IgD-negative memory B cell (primary cell): Measurements from ENCODE around the gene STX16. TPM values are rescaled to one million over a fixed set of nuclear protein-coding genes. Genes with fewer than 3 reads are reported as not detected.
"Not testable (repeated sequence)": the region's sequence is repeated elsewhere in the genome, so short reads cannot be mapped to it uniquely, and the experiment has no call there.

Experiments used
- H3K27ac Mint-ChIP-seq, 3 donors: one replicate each; pipeline ENCODE4 v1.8.0; 2020 to 2022; ENCODE audit warnings: mild to moderate bottlenecking in 3 of 3, mixed read lengths in 3 of 3, moderate library complexity in 1 of 3
- H3K27me3 Mint-ChIP-seq: one replicate; pipeline ENCODE4 v1.8.0; 2021; ENCODE audit warnings: mixed read lengths
- H3K36me3 Mint-ChIP-seq: one replicate; pipeline ENCODE4 v1.8.0; 2020; ENCODE audit warnings: mild to moderate bottlenecking, mixed read lengths
- H3K4me1 Mint-ChIP-seq, 3 donors: one replicate each; pipeline ENCODE4 v1.8.0; 2020 to 2022; ENCODE audit warnings: mixed read lengths in 3 of 3, mild to moderate bottlenecking in 1 of 3
- H3K4me3 Mint-ChIP-seq, 4 donors: one replicate each; pipeline ENCODE4 v1.8.0; 2020 to 2022; ENCODE audit warnings: mild to moderate bottlenecking in 4 of 4, mixed read lengths in 4 of 4, moderate library complexity in 3 of 4
- H3K9me3 Mint-ChIP-seq, 3 donors: one replicate each; pipeline ENCODE4 v1.8.0; 2020 to 2021; ENCODE audit warnings: mixed read lengths in 3 of 3, mild to moderate bottlenecking in 1 of 3
- polyA plus RNA-seq: library from polyadenylated mRNA; unstranded; fragments of 300-500 nt; fragmentation: Illumina TruSeq; gene quantifications from one replicate; pipeline ENCODE4 v1.2.3, GENCODE V29; 2021

The STX16 gene
- polyA plus RNA-seq, 1 donor from 2014 or later: 18.7 TPM

DNA sequence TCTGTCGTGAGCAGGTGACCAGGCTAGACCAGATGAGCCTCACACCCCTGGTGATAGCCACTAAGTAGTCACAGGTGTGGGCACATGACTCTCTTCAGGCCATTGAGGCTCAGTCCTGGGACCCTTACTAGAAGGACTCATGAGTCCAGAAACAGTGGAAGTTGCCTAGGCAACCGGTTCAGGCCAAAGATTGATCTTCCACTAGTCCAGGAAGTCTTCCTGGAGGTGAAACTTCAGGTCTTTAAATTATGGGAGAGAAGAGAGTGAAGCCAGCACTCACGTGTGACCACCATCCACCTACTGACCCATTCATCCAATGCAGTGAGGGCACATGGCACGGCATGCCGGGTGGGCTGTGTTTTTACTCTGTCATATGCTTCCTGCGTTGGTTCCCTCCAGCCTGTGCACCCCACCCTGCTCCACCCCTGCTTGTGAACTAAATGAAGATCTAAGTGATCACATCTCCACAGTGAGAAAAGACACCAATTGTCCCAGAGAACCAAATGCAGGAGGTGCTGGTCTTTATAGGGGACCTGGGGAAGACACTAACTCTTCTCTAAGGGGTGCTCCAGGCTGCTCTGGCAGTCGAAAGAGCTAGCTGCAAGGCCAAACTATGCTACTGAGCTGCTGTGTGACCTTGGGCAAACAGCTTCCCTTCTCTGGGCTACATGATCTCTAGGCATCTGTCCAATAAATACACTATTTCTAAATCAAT lies 12.5 kb upstream of the STX16 start:
- Mint-ChIP-seq H3K36me3 (peaks cover 1% of the 10 kb centered on the region), H3K27me3 (peaks cover 61% of the 10 kb centered on the region), H3K4me1 (peaks cover 6 to 7% (median 7%) of the 10 kb centered on the region in 3 donors), H3K27ac (no peak overlapping the region), H3K9me3 (no peaks in the 10 kb centered on the region), H3K4me3 (no peak overlapping the region)

DNA sequence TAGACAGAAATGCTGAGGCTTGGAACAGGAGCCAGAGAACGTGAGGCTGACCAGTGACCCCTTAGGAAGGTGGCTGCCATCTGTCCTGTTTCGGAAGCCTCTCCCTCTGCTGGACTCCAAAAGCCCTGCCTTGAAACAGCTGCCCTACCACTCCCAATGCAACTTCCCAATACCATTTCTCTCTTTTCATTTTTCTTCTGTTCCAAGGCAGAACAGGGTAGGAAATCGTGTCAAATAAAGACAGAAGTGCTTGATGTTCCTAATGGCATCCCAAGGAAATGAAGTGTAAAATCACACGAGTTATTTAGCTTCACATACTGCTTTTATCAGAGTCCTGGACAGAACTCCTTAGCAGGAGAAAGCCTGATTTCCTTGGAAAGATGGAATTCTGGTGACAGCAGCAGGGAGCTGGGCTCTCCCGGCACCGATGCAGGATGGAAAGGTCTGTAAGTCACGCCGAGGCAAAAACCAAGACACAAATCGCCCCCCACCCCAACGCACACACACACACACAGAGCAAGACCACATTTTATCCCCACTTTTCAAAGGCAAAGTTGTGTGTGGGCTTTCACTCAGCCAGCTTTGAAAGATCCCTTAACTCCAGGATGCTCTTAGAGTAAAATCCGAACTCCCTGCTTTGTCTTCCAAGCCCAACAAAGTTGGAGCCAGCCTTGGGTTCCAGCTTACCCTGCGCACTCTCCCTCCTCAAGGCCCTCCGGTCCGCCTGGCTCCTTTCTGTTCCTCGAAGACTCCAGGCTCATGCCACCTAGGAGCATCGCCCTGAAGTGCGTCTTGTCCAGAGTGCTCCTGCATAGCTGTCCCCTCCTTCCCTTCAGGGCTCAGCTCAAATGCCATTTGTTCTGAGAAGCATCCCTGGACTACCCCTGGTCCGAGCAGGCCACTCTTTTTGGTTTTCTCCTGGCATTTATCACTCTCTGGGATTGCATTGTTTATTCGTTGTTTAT lies 11.6 kb upstream of the STX16 start:
- H3K27me3 Mint-ChIP-seq: peaks cover 55% of the 10 kb centered on the region

DNA sequence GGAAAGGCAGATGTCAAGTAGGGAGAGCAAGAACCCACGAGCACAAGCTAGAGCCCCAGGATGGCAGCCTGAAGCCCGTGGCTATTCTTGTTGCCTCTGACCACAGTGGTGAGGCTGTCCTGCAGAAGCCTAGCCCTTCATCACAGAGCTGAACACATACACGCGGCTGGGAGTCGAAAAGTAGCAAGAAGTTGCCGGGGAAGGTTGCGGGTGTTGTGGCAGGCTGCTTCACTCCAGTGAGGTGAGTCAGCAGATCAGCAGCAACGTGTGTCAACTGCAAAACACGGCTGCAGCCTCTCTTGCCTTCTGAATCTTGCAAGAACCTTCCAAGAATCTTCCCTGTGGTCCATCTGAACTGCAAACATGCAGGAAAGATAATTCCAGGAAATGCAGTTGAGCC lies 10.6 kb upstream of the STX16 start:
- Mint-ChIP-seq H3K4me3 (no peak overlapping the region), H3K4me1 (peaks cover 0 to 3% (median 0%) of the 10 kb centered on the region in 3 donors), H3K9me3 (no peaks in the 10 kb centered on the region), H3K27me3 (peaks cover 48% of the 10 kb centered on the region), H3K27ac (no peak overlapping the region), H3K36me3 (peaks cover 1% of the 10 kb centered on the region)

More for the DNA sequence above, 11.6 kb upstream of the STX16 start:
- Mint-ChIP-seq H3K36me3 (peaks cover 1% of the 10 kb centered on the region), H3K4me3 (no peak overlapping the region), H3K4me1 (peaks cover 2 to 7% (median 4%) of the 10 kb centered on the region in 3 donors), H3K9me3 (no peaks in the 10 kb centered on the region), H3K27ac (peak overlapping the region in 1 of 3 donors; percentile 52)

DNA sequence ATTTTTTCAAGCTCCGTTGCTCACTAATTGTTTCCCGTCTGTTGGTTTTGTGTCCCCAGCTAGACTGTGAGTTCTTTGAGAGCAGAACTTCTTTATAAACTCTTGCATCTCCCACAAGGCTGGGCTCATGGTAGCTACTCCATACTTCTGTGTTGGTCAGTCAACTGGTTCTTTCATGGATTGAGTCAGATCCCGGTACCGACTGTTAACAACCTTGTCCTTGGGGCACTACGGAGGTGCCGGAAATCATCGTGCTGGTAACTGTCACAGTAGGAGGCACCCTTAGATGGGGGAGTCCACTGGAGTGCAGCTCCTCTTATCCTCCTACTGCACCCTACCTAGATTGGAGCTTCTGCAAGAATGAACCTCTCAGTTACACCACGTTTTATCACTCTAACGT lies 8.6 kb upstream of the STX16 start:
- Mint-ChIP-seq H3K27me3 (peaks cover 38% of the 10 kb centered on the region), H3K4me1 (peaks cover 0 to 3% (median 0%) of the 10 kb centered on the region in 3 donors), H3K27ac (no peak overlapping the region), H3K9me3 (no peaks in the 10 kb centered on the region), H3K36me3 (peaks cover 1% of the 10 kb centered on the region), H3K4me3 (no peak overlapping the region)

DNA sequence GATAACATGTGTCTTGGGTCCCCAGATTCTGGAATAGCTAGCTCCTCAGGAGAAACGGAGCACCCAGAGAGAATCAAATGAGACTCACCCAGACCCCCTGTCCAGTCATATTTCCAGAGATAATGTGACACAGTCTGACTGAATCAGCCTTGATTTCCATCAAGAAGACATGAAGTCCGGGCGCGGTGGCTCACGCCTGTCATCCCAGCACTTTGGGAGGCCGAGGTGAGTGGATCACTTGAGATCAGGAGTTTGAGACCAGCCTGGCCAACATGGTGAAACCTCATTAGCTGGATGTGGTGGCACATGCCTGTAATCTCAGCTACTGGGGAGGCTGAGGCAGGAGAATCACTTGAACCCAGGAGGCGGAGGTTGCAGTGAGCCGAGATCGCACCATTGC lies 8.2 kb upstream of the STX16 start:
- H3K9me3 Mint-ChIP-seq, H3K4me1 Mint-ChIP-seq, H3K27ac Mint-ChIP-seq, H3K36me3 Mint-ChIP-seq, H3K4me3 Mint-ChIP-seq: not testable (repeated sequence)
- peaks cover 36% of the 10 kb centered on the region for H3K27me3 Mint-ChIP-seq

DNA sequence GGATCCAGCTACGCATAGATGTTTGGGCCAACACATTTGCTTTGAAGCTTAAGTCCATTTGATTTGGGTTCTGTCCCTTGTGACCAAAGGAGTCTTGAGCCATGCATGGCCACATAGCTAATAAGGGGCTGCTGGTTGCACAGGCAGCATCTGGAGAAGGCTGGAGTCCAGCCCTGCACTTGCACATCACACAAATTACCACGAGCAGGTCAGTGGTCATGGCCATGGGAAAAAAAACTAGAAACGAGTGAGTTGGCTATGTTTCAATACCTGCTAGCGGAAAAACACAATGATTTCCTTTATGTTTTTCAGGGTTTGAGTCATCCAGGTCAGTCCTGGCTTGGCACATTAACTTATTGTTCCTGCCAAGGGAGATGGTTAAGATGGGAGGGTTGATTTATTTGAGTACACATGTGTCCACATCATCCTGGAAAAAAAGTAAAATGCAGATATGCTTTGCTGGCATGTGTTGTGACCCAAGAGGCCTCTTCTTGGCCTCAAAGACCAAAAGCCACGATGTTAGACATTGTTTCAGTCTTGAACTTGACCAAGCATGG lies 5.6 kb upstream of the STX16 start:
- Mint-ChIP-seq H3K4me3 (peak overlapping the region in 1 of 4 donors; percentile 83), H3K36me3 (peaks cover 1% of the 10 kb centered on the region), H3K27ac (no peak overlapping the region), H3K4me1 (peaks cover 0 to 3% (median 3%) of the 10 kb centered on the region in 3 donors), H3K9me3 (no peaks in the 10 kb centered on the region), H3K27me3 (peaks cover 15% of the 10 kb centered on the region)

DNA sequence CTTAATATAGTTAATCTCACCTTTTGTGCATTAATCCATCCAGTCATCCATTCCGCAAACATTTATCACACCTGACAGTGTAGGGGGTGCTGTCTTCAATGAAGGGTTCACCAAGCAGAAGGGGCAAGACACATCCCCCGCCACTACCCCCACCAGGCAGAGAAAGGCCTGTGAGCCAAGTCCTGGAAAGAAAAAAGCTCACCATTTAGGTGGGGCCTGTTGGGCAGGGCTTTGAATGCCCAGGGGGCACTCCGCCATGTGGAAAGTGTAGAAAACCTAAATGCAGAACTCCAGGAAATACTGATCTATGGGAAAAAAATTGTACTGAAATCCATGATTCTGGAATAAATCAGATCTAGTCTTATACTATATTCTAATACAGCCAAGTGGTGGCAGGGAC lies 4.8 kb upstream of the STX16 start:
- no peak overlapping the region for H3K27ac Mint-ChIP-seq
- peak overlapping the region in 1 of 4 donors; percentile 83 for H3K4me3 Mint-ChIP-seq
- peaks cover 12% of the 10 kb centered on the region for H3K27me3 Mint-ChIP-seq
- H3K36me3 Mint-ChIP-seq: peaks cover 1% of the 10 kb centered on the region
- peaks cover 0 to 3% (median 0%) of the 10 kb centered on the region in 3 donors for H3K4me1 Mint-ChIP-seq
- no peaks in the 10 kb centered on the region for H3K9me3 Mint-ChIP-seq

DNA sequence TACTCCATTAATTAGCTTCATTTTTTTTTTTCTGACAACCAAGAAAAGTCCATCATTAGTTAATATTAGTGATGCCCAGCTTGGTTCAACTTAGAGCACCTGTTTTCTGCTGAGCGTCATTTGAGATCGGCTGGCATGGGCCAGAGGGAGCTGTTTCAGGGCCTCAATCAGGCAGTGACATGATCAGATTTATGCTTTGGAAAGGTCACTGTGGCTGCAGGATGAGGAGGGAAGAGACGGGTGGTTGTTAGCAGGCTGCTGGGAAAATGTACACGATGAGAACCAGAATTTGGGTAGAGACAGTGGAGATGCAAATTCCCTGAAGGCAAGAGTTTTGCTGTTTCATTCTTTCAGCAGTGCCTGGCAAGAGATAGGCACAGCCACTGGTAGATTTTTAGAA lies 4.4 kb upstream of the STX16 start:
- H3K27me3 Mint-ChIP-seq: peaks cover 12% of the 10 kb centered on the region
- H3K4me1 Mint-ChIP-seq: peaks cover 0 to 3% (median under 1%) of the 10 kb centered on the region in 3 donors
- H3K36me3 Mint-ChIP-seq: peaks cover 1% of the 10 kb centered on the region
- no peaks in the 10 kb centered on the region for H3K9me3 Mint-ChIP-seq
- H3K4me3 Mint-ChIP-seq: peak overlapping the region in 2 of 4 donors; percentile 23 to 83
- H3K27ac Mint-ChIP-seq: no peak overlapping the region

DNA sequence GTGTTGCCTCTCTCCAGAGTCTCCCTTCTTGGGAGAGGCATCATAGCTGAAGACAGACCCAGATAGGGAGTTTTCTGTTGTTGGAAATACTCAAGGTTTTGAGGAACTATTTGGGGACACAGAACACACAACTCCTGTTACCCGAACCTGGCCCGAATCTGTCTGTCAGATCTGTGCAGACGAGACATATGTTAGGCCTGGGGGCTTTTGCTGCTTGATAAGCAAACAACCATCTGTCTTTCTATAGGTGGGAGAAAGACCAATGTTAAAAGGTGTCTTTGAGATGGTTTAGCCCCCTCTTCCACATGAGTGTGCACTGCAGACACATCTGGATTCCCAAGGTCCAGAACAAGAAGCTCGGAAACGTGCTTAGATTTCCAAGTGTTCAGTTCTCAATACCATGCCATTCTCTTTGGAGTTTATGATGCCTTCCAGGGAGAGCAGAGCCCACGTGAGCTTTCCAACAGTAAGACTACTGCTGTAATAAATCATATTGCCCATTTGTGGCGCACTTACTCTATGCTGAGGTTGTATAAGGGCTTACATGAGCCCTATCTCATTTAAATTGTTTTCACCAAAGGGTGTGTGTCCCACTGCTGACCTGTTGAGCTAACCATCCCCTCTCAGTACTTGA lies 3.8 kb upstream of the STX16 start:
- Mint-ChIP-seq H3K27ac (peak overlapping the region in 1 of 3 donors; percentile 59), H3K4me3 (peak overlapping the region in 1 of 4 donors; percentile 83), H3K4me1 (peaks cover 0 to 6% (median 3%) of the 10 kb centered on the region in 3 donors), H3K27me3 (peaks cover 9% of the 10 kb centered on the region), H3K9me3 (no peaks in the 10 kb centered on the region), H3K36me3 (peaks cover 1% of the 10 kb centered on the region)

DNA sequence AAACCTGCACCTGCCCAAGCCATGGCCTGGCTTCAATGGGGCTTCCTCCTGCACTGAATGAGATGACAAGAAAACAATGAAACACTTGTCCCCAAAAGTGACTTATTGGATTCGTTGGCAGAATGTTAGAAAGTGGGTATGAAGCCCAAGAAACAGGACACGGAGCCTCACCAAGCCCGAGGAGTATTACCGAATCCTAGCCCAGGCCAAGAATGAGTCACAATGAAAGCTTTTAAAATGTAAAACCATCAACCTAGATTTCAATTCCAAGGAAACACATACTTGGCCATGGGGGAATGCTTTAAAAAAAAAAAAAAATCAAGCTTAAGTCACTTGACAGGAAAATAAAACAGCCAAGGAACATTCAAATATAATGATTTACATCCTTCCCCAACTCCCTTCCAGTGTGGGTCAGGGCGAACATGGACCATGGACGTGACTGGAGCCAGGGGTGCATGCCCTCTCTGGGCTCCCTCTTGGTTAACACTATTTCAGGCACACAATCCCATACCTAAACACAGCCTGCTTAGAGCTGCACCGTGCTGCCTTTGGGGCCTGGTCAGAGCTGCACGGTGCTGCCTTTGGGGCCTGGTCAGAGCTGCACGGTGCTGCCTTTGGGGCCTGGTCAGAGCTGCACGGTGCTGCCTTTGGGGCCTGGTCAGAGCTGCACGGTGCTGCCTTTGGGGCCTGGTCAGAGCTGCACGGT lies 3.1 kb upstream of the STX16 start:
- H3K27ac Mint-ChIP-seq: peak overlapping the region in 1 of 3 donors; percentile 59
- peaks cover under 1 to 9% (median 6%) of the 10 kb centered on the region in 3 donors for H3K4me1 Mint-ChIP-seq
- peak overlapping the region in 1 of 4 donors; percentile 83 for H3K4me3 Mint-ChIP-seq
- no peaks in the 10 kb centered on the region for H3K9me3 Mint-ChIP-seq
- H3K27me3 Mint-ChIP-seq: peaks cover 4% of the 10 kb centered on the region
- H3K36me3 Mint-ChIP-seq: peaks cover 1% of the 10 kb centered on the region

DNA sequence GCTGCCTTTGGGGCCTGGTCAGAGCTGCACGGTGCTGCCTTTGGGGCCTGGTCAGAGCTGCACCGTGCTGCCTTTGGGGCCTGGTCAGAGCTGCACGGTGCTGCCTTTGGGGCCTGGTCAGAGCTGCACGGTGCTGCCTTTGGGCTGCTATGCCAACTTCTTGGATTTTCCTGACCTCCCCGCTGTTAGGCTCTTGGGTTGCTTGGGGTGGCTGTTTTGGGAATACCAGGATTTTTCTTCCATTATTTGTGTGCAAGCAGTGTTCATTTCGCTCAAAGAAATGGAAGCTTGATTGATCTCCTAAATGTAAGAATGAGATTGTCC lies 2.6 kb upstream of the STX16 start:
- H3K9me3 Mint-ChIP-seq, H3K36me3 Mint-ChIP-seq, H3K27me3 Mint-ChIP-seq: not testable (repeated sequence)
- Mint-ChIP-seq H3K27ac (peak overlapping the region in 1 of 3 donors; percentile 78), H3K4me3 (peak overlapping the region in 3 of 4 donors; percentile 65 to 91 (median 76)), H3K4me1 (peaks cover 4 to 13% (median 11%) of the 10 kb centered on the region in 3 donors)

DNA sequence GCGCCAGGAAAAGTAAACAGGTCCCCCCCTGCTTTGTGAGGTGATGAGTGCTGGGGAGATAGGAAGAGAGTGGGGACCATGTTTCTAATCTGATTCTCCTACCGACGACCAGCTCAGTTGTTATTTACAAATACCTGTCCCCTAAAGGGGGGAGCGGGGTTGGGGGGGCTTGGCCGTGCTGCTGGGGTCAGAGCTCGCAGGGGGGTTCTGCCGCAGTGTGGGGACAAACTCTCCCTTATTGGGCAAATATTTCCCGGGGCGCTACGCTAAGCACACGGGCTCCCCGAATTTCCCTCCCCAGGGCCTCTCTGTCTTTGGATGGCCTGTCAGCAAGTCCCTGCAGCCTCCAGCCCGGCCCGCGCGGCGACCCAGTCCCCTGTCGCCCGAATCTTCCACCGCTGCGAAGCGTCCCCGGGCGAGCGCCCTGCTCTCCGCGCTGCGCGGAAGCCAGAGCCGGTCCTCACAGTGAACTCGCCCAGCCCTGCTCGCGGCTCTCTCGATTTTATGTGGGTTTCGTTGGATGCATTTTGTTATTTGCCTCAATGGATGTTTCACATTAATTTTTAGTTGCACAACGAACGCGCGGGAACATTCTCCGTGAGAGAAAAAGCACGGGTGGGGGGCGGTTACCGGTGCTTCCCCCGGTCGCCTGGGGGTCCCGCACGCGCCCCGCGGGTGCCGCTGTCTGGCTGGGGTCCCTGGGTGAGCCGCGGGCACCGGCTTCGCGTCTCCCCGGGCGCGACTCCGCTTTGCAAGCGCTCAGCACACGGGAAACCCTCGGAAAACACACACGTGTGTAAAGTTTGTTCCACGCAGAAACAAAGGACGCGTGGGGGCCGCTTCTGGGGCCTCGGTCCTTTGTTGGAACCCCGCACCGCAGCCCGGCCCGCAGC lies 1.5 kb upstream of the STX16 start:
- H3K4me3 Mint-ChIP-seq: peak overlapping the region; percentile 76 to 93 (median 88)
- peaks cover 4% of the 10 kb centered on the region for H3K27me3 Mint-ChIP-seq
- no peaks in the 10 kb centered on the region for H3K9me3 Mint-ChIP-seq
- H3K4me1 Mint-ChIP-seq: peaks cover 4 to 13% (median 11%) of the 10 kb centered on the region in 3 donors
- H3K27ac Mint-ChIP-seq: peak overlapping the region; percentile 66 to 78 (median 67)
- no peaks in the 10 kb centered on the region for H3K36me3 Mint-ChIP-seq

DNA sequence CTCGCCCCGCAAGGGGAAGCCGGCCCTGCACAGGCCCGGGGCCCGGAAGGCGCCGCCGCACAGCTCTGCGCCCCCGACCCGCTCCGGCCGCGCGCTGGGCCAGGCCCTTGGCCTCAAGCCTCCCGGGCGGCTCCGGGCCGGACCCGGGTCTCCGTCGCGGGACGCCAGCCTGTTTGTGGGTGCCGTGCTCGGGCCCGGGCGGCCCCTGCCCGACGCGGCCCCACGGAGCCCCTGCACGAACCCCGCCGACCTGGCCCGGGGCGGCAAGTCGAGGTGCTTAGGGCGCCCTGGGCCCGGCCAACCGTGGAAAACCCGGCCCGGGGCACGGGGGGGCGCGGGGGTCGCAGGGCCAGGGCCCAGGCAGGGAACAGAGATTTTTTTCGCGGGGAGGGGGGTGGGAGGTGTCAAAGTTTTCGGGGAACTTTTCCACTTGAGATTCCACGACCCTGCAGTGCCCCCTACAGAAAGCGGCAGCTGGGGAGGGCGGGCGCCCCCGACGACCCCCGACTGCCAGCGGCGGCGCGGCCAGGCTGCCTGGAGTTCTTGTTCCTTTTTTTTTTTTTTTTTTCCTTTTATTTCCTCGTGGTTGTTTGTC lies 805 bp upstream of the STX16 start:
- Mint-ChIP-seq H3K9me3 (no peaks in the 10 kb centered on the region), H3K27ac (peak overlapping the region in 1 of 3 donors; percentile 92), H3K27me3 (peaks cover 2% of the 10 kb centered on the region), H3K4me1 (peaks cover 4 to 13% (median 11%) of the 10 kb centered on the region in 3 donors), H3K4me3 (peak overlapping the region; percentile 96 to 99 (median 98)), H3K36me3 (no peaks in the 10 kb centered on the region)
